SJSA1 (cell line): Measurements from ENCODE around the gene TRAPPC2. TPM values are rescaled to one million over a fixed set of nuclear protein-coding genes. Genes with fewer than 3 reads are reported as not detected.
"Not testable (repeated sequence)": the region's sequence is repeated elsewhere in the genome, so short reads cannot be mapped to it uniquely, and the experiment has no call there.

Experiments used
- DNase-seq, 2 experiments: peaks; one replicate each; pipeline ENCODE4 v3.0.0-alpha.2; 2015 to 2020; ENCODE audit warnings: low spot score in 2 of 2, low read depth in 1 of 2
- H3K27ac ChIP-seq: fragments of 250-450 bp; sonication (Bioruptor Pico); 2 replicates; pipeline ENCODE4 v1.5.1; 2020; ENCODE audit warnings: mild to moderate bottlenecking, moderate library complexity
- H3K27me3 ChIP-seq: fragments of 250-450 bp; sonication (Bioruptor Pico); replicated peaks from 2 replicates; pipeline ENCODE4 v1.5.1; 2020; ENCODE audit warnings: mild to moderate bottlenecking, moderate library complexity
- H3K36me3 ChIP-seq: fragments of 250-450 bp; sonication (Bioruptor Pico); 2 replicates; pipeline ENCODE4 v1.5.1; 2020; ENCODE audit warnings: mild to moderate bottlenecking
- H3K4me1 ChIP-seq: fragments of 250-450 bp; sonication (Bioruptor Pico); replicated peaks from 2 replicates; pipeline ENCODE4 v1.6.1; 2021; ENCODE audit warnings: mild to moderate bottlenecking
- H3K4me3 ChIP-seq: fragments of 250-450 bp; sonication (Bioruptor Pico); 2 replicates; pipeline ENCODE4 v1.5.1; 2020; ENCODE audit warnings: mild to moderate bottlenecking
- H3K9me3 ChIP-seq: fragments of 250-450 bp; sonication (Bioruptor Pico); replicated peaks from 2 replicates; pipeline ENCODE4 v1.5.1; 2020; ENCODE audit warnings: mild to moderate bottlenecking
- total RNA-seq: library from RNA; depleted of rRNA; stranded (reverse); fragments of >200 nt; shearing (Covaris generic); gene quantifications from 2 replicates; pipeline ENCODE4 v1.2.3, GENCODE V29; 2014

Gene TRAPPC2
- total RNA-seq, 1 experiment from 2014 or later, result 14.3 TPM

GRCh38 chrX:13689741-13690211 lies 44.6 kb downstream of the TRAPPC2 start:
- H3K4me3 ChIP-seq, result peak overlapping the region; percentile 77

GRCh38 chrX:13688958-13689740 lies 45.3 kb downstream of the TRAPPC2 start, which contains the start of gene RAB9A:
TSS of gene RAB9A (plus strand) at chrX:13689128. CDS start at chrX:13708747, 19,619 bp downstream.
- H3K27ac ChIP-seq, result peak within 1 kb of the TSS; percentile 74
- H3K4me3 ChIP-seq, result peak within 1 kb of the TSS; percentile 77
- H3K9me3 ChIP-seq, result no peaks in the 10 kb centered on the region
- H3K27me3 ChIP-seq, result no peaks in the 10 kb centered on the region
- H3K4me1 ChIP-seq, result peaks cover 15% of the 10 kb centered on the region; the same call in 1 of the 2 replicates
- H3K36me3 ChIP-seq, result peaks cover 3% of the 10 kb centered on the region
- DNase-seq, result peak; percentile 58 to 74

More at GRCh38 chrX:13689741-13690211, 44.6 kb downstream of the TRAPPC2 start:
- H3K9me3 ChIP-seq, result no peaks in the 10 kb centered on the region
- H3K36me3 ChIP-seq, result peaks cover 3% of the 10 kb centered on the region
- H3K27ac ChIP-seq, result peak overlapping the region; percentile 74; the same call in 1 of the 2 replicates
- H3K27me3 ChIP-seq, result no peaks in the 10 kb centered on the region
- DNase-seq, result peak in 1 of 2 experiments; percentile 27
- peaks cover 16% of the 10 kb centered on the region; the same call in 1 of the 2 replicates for H3K4me1 ChIP-seq

- peaks cover 3% of the 10 kb centered on the region for H3K36me3 ChIP-seq
- no peak overlapping the region for H3K27ac ChIP-seq
- peaks cover 10% of the 10 kb centered on the region; the same call in 1 of the 2 replicates for H3K4me1 ChIP-seq
- H3K4me3 ChIP-seq, result peak overlapping the region; percentile 77
- no peak for DNase-seq
- H3K9me3 ChIP-seq, result no peaks in the 10 kb centered on the region
- H3K27me3 ChIP-seq, result no peaks in the 10 kb centered on the region
Observed at GRCh38 chrX:13688384-13688957, 45.9 kb downstream of the TRAPPC2 start.

GRCh38 chrX:13687203-13687602 lies 47.2 kb downstream of the TRAPPC2 start:
- Histone ChIP-seq H3K27ac (no peak overlapping the region), H3K4me3 (no peak overlapping the region), H3K9me3 (no peaks in the 10 kb centered on the region), H3K4me1 (0 out of 2 replicates have a peak, but pooled peaks cover 6% of the 10 kb centered on the region), H3K36me3 (peaks cover 3% of the 10 kb centered on the region), H3K27me3 (no peaks in the 10 kb centered on the region)
- DNase-seq, result no peak

- DNase-seq, result no peak
Observed at GRCh38 chrX:13685126-13685763, 49.2 kb downstream of the TRAPPC2 start.

GRCh38 chrX:13684361-13684760 lies 50.1 kb downstream of the TRAPPC2 start:
- no peak for DNase-seq
- Histone ChIP-seq H3K27me3 (no peaks in the 10 kb centered on the region), H3K4me1 (0 out of 2 replicates have a peak, but pooled peaks cover 2% of the 10 kb centered on the region), H3K9me3 (no peaks in the 10 kb centered on the region), H3K27ac (no peak overlapping the region), H3K36me3 (peaks cover 3% of the 10 kb centered on the region), H3K4me3 (no peak overlapping the region)

More at GRCh38 chrX:13685126-13685763, 49.2 kb downstream of the TRAPPC2 start:
- no peak overlapping the region for H3K27ac ChIP-seq
- no peak overlapping the region for H3K4me3 ChIP-seq
- peaks cover 3% of the 10 kb centered on the region for H3K36me3 ChIP-seq
- H3K9me3 ChIP-seq, result no peaks in the 10 kb centered on the region
- H3K4me1 ChIP-seq, result 0 out of 2 replicates have a peak, but pooled peaks cover 2% of the 10 kb centered on the region
- H3K27me3 ChIP-seq, result no peaks in the 10 kb centered on the region

GRCh38 chrX:13681595-13681994 lies 52.8 kb downstream of the TRAPPC2 start:
- Histone ChIP-seq H3K4me1 (no peaks in the 10 kb centered on the region), H3K27me3 (no peaks in the 10 kb centered on the region), H3K36me3 (no peaks in the 10 kb centered on the region), H3K27ac (no peak overlapping the region), H3K9me3 (no peaks in the 10 kb centered on the region), H3K4me3 (no peak overlapping the region)
- DNase-seq, result no peak

GRCh38 chrX:13679700-13680099 lies 54.7 kb downstream of the TRAPPC2 start:
- DNase-seq, H3K36me3 ChIP-seq, H3K27me3 ChIP-seq, H3K4me3 ChIP-seq, H3K4me1 ChIP-seq, H3K27ac ChIP-seq, H3K9me3 ChIP-seq: not testable (repeated sequence)

- no peaks in the 10 kb centered on the region for H3K27me3 ChIP-seq
- no peak for DNase-seq
- H3K4me3 ChIP-seq, result no peak overlapping the region
- no peaks in the 10 kb centered on the region for H3K36me3 ChIP-seq
- H3K27ac ChIP-seq, result no peak overlapping the region
- no peaks in the 10 kb centered on the region for H3K9me3 ChIP-seq
- H3K4me1 ChIP-seq, result no peaks in the 10 kb centered on the region
Observed at GRCh38 chrX:13676885-13677284, 57.5 kb downstream of the TRAPPC2 start.

GRCh38 chrX:13673016-13673415 lies 61.4 kb downstream of the TRAPPC2 start:
- no peak for DNase-seq

GRCh38 chrX:13670197-13670596 lies 64.2 kb downstream of the TRAPPC2 start:
- no peak for DNase-seq
- Histone ChIP-seq H3K27me3 (no peaks in the 10 kb centered on the region), H3K4me3 (no peak overlapping the region), H3K4me1 (peaks cover 4% of the 10 kb centered on the region; the same call in 1 of the 2 replicates), H3K9me3 (no peaks in the 10 kb centered on the region), H3K27ac (no peak overlapping the region), H3K36me3 (no peaks in the 10 kb centered on the region)

More at GRCh38 chrX:13673016-13673415, 61.4 kb downstream of the TRAPPC2 start:
- H3K27me3 ChIP-seq, result no peaks in the 10 kb centered on the region
- no peak overlapping the region for H3K4me3 ChIP-seq
- peaks cover 4% of the 10 kb centered on the region; the same call in 1 of the 2 replicates for H3K4me1 ChIP-seq
- H3K36me3 ChIP-seq, result no peaks in the 10 kb centered on the region
- H3K27ac ChIP-seq, result no peak overlapping the region
- no peaks in the 10 kb centered on the region for H3K9me3 ChIP-seq

GRCh38 chrX:13669755-13670154 lies 64.7 kb downstream of the TRAPPC2 start:
- H3K27ac ChIP-seq, result peak overlapping the region; percentile 72
- not testable (repeated sequence) for H3K36me3 ChIP-seq, H3K4me3 ChIP-seq, H3K27me3 ChIP-seq, DNase-seq, H3K9me3 ChIP-seq, H3K4me1 ChIP-seq

- Histone ChIP-seq H3K4me1 (peaks cover 4% of the 10 kb centered on the region; the same call in 1 of the 2 replicates), H3K27me3 (no peaks in the 10 kb centered on the region), H3K4me3 (no peak overlapping the region), H3K36me3 (no peaks in the 10 kb centered on the region), H3K9me3 (no peaks in the 10 kb centered on the region), H3K27ac (peak overlapping the region; percentile 72)
- peak; percentile 58 to 80 for DNase-seq
Observed at GRCh38 chrX:13669246-13669737, 65.1 kb downstream of the TRAPPC2 start.
